Loucy (cell line): Measurements from ENCODE around the gene POMP.

Experiments used
- CTCF ChIP-seq: fragments of 200-600 bp; sonication (generic); conservative IDR thresholded peaks from 2 replicates; pipeline ENCODE4 v1.5.1; 2014; ENCODE audit warnings: mild to moderate bottlenecking, antibody characterized with exemption, low read length
- EZH2phosphoT487 ChIP-seq: fragments of 200-600 bp; IDR thresholded peaks from 2 replicates; pipeline ENCODE4 v1.6.1; 2018; ENCODE audit warnings: antibody characterized with exemption, mild to moderate bottlenecking, moderate library complexity, borderline replicate concordance

GRCh38 chr13:28613562-28613961, 45.4 kb upstream of the POMP start:
- TF ChIP-seq CTCF (no peak), EZH2phosphoT487 (no peak)
